Liver (tissue), 9 donors: Measurements from ENCODE around the gene HBE1. TPM values are rescaled to one million over a fixed set of nuclear protein-coding genes. Genes with fewer than 3 reads are reported as not detected.

Source experiments
- DNase-seq: peaks from one replicate; pipeline ENCODE4 v3.0.0-alpha.2; 2017; ENCODE audit warnings: low spot score
- H3K27ac ChIP-seq, 2 donors: one replicate each; pipeline ENCODE4 v1.7.0; 2013; ENCODE audit warnings: inconsistent platforms in 2 of 2, low read length in 2 of 2, control low read depth in 1 of 2, low read depth in 1 of 2, mild to moderate bottlenecking in 1 of 2
- H3K27me3 ChIP-seq, 4 donors: one replicate each; pipeline versions ENCODE4 v1.6.1 to v1.7.0; 2013; ENCODE audit warnings: low read length in 3 of 4, inconsistent platforms in 1 of 4, mild to moderate bottlenecking in 1 of 4, moderate library complexity in 1 of 4; ENCODE audit not compliant: control insufficient read depth in 4 of 4, insufficient read depth in 4 of 4
- H3K36me3 ChIP-seq, 4 donors: one replicate each; pipeline versions ENCODE4 v1.6.1 to v1.7.0; 2013; ENCODE audit warnings: low read length in 3 of 4, mild to moderate bottlenecking in 3 of 4, low read depth in 1 of 4, moderate library complexity in 1 of 4; ENCODE audit not compliant: control insufficient read depth in 4 of 4, insufficient read depth in 3 of 4
- H3K4me1 ChIP-seq, 4 donors: one replicate each; pipeline versions ENCODE4 v1.6.1 to v1.7.0; 2013; ENCODE audit warnings: low read length in 3 of 4, mild to moderate bottlenecking in 3 of 4, moderate library complexity in 1 of 4; ENCODE audit not compliant: control insufficient read depth in 4 of 4, insufficient read depth in 4 of 4
- H3K4me3 ChIP-seq, 3 donors: one replicate each; pipeline versions ENCODE4 v1.6.1 to v1.7.0; 2013; ENCODE audit warnings: low read length in 3 of 3, control low read depth in 1 of 3, low read depth in 1 of 3, mild to moderate bottlenecking in 1 of 3
- H3K9ac ChIP-seq, 2 donors: one replicate each; pipeline ENCODE4 v1.7.0; 2013; ENCODE audit warnings: low read length in 2 of 2, mild to moderate bottlenecking in 2 of 2, moderate library complexity in 2 of 2, control low read depth in 1 of 2, low read depth in 1 of 2
- H3K9me3 ChIP-seq, 4 donors: one replicate each; pipeline versions ENCODE4 v1.6.1 to v1.7.0; 2013; ENCODE audit warnings: low read length in 3 of 4; ENCODE audit not compliant: control insufficient read depth in 4 of 4
- ATF3 ChIP-seq: IDR thresholded peaks from 2 replicates; pipeline ENCODE4 v1.6.1; 2016; ENCODE audit warnings: antibody characterized with exemption
- CTCF ChIP-seq: fragments of 150-350 bp; IDR thresholded peaks from 2 replicates; pipeline ENCODE4 v1.5.1; 2017; ENCODE audit warnings: improper control_type of control experiment, low read depth, low read length; ENCODE audit not compliant: missing input control
- EGR1 ChIP-seq, 2 donors: IDR thresholded peaks; 2 replicates each; pipeline ENCODE4 v1.6.1; 2016 to 2018; ENCODE audit warnings: antibody characterized with exemption in 2 of 2, low read depth in 2 of 2
- FOXA1 ChIP-seq: IDR thresholded peaks from 2 replicates; pipeline ENCODE4 v1.6.1; 2016; ENCODE audit warnings: antibody characterized with exemption
- FOXA2 ChIP-seq: IDR thresholded peaks from 2 replicates; pipeline ENCODE4 v1.6.1; 2016; ENCODE audit warnings: antibody characterized with exemption
- GABPA ChIP-seq, 2 donors: IDR thresholded peaks in 1 of 2; conservative IDR thresholded peaks in 1 of 2; 2 replicates each; pipeline ENCODE4 v1.6.1; 2016; ENCODE audit warnings: antibody characterized with exemption in 2 of 2, mild to moderate bottlenecking in 1 of 2, moderate library complexity in 1 of 2
- HNF4A ChIP-seq, 2 donors: conservative IDR thresholded peaks; 2 replicates each; pipeline ENCODE4 v1.6.1; 2016; ENCODE audit warnings: antibody characterized with exemption in 2 of 2, mild to moderate bottlenecking in 2 of 2
- HNF4G ChIP-seq: IDR thresholded peaks from 2 replicates; pipeline ENCODE4 v1.6.1; 2016; ENCODE audit warnings: antibody characterized with exemption
- JUND ChIP-seq, 2 donors: IDR thresholded peaks; 2 replicates each; pipeline ENCODE4 v1.6.1; 2016; ENCODE audit warnings: antibody characterized with exemption in 2 of 2
- MAX ChIP-seq: IDR thresholded peaks from 2 replicates; pipeline ENCODE4 v1.6.1; 2016; ENCODE audit warnings: antibody characterized with exemption
- NR2F2 ChIP-seq: IDR thresholded peaks from 2 replicates; pipeline ENCODE4 v1.6.1; 2016; ENCODE audit warnings: antibody characterized with exemption
- RAD21 ChIP-seq, 2 donors: IDR thresholded peaks; 2 replicates each; pipeline ENCODE4 v1.6.1; 2016; ENCODE audit warnings: antibody characterized with exemption in 2 of 2, mild to moderate bottlenecking in 2 of 2
- REST ChIP-seq: IDR thresholded peaks from 2 replicates; pipeline ENCODE4 v1.6.1; 2016; ENCODE audit warnings: antibody characterized with exemption, mild to moderate bottlenecking
- RXRA ChIP-seq, 2 donors: IDR thresholded peaks; 2 replicates each; pipeline ENCODE4 v1.6.1; 2017 to 2018; ENCODE audit warnings: antibody characterized with exemption in 2 of 2, mild to moderate bottlenecking in 1 of 2
- SP1 ChIP-seq: IDR thresholded peaks from 2 replicates; pipeline ENCODE4 v1.6.1; 2018; ENCODE audit warnings: antibody characterized with exemption, mild to moderate bottlenecking
- TAF1 ChIP-seq: conservative IDR thresholded peaks from 2 replicates; pipeline ENCODE4 v1.6.1; 2016; ENCODE audit warnings: antibody characterized with exemption, mild to moderate bottlenecking
- YY1 ChIP-seq: IDR thresholded peaks from 2 replicates; pipeline ENCODE4 v1.6.1; 2016; ENCODE audit warnings: antibody characterized with exemption, mild to moderate bottlenecking
- ZBTB33 ChIP-seq: IDR thresholded peaks from 2 replicates; pipeline ENCODE4 v1.6.1; 2016; ENCODE audit warnings: antibody characterized with exemption
- WGBS: extraction: QIAGEN DNeasy Blood & Tissue Kit; methylation state at CpG from one replicate; pipeline ENCODE4 v1.1.7; 2013; 5-methylcytosine and 5-hydroxymethylcytosine counted together
- polyA plus RNA-seq, 2 donors: library from polyadenylated mRNA; stranded (reverse) in 1 of 2; unstranded in 1 of 2; fragments of 200-250 nt in 1 of 2; fragments of >200 nt in 1 of 2; fragmentation: Nextera tagmentation in 1 of 2; extraction: Ambion mirVana in 1 of 2; gene quantifications; one replicate each; pipeline versions ENCODE4 v1.2.1 to v1.2.3, GENCODE V29; 2013 to 2015
- total RNA-seq, 2 donors: library from RNA; depleted of rRNA; stranded (reverse); fragments of >200 nt; gene quantifications; one replicate each; pipeline ENCODE4 v1.2.3, GENCODE V29; 2014
- donor health status: healthy.
- donor health status: healthy.
- donor health status: healthy.
- donor health status: healthy.
- donor health status: healthy.

HBE1 gene
- total and polyA plus RNA-seq, 4 donors, result 82.7 TPM; not detected in 3

- H3K4me1 ChIP-seq, result no peaks in the 10 kb centered on the region
- WGBS, result 92% methylated on average over 1 of the region's 1 CpG
- H3K4me3 ChIP-seq, result no peak overlapping the region
- H3K27ac ChIP-seq, result no peak overlapping the region
- no peak for TF ChIP-seq RAD21 (IDR thresholded peaks at IDR 0.05)
- TF ChIP-seq RXRA (IDR thresholded peaks at IDR 0.05), result no peak
- no peak for TF ChIP-seq MAX
- no peak for TF ChIP-seq YY1
- no peak for TF ChIP-seq HNF4G
- H3K9me3 ChIP-seq, result no peaks in the 10 kb centered on the region
- no peak overlapping the region for H3K9ac ChIP-seq
- DNase-seq, result no peak
- no peaks in the 10 kb centered on the region for H3K36me3 ChIP-seq
- H3K27me3 ChIP-seq, result no peaks in the 10 kb centered on the region
These were observed 39.5 kb downstream of the HBE1 start for GRCh38 chr11:5230266-5230665.

GRCh38 chr11:5229796-5230195 is 39.9 kb downstream of the HBE1 start:
- TF ChIP-seq EGR1 (IDR thresholded peaks at IDR 0.05; ENCODE audit: low read depth in 2 of 2) (no peak), MAX (no peak), FOXA2 (no peak), ATF3 (no peak), YY1 (no peak)
- no peak overlapping the region for H3K27ac ChIP-seq

GRCh38 chr11:5229356-5229755 is 40.4 kb downstream of the HBE1 start:
- 88% methylated on average over 1 of the region's 1 CpG for WGBS
- H3K4me1 ChIP-seq, result no peaks in the 10 kb centered on the region
- H3K27me3 ChIP-seq, result no peaks in the 10 kb centered on the region
- H3K9ac ChIP-seq, result no peak overlapping the region
- TF ChIP-seq ZBTB33, result no peak
- TF ChIP-seq TAF1, result no peak
- no peak for TF ChIP-seq HNF4G
- no peak for TF ChIP-seq SP1
- no peak for TF ChIP-seq FOXA2
- no peak for TF ChIP-seq HNF4A (conservative IDR thresholded peaks at IDR 0.05)
- TF ChIP-seq GABPA (IDR thresholded peaks at IDR 0.05 in 1 of 2, conservative IDR thresholded peaks at IDR 0.05 in 1 of 2), result no peak
- no peak for TF ChIP-seq YY1
- no peak for TF ChIP-seq ATF3
- TF ChIP-seq EGR1 (IDR thresholded peaks at IDR 0.05; ENCODE audit: low read depth in 2 of 2), result no peak
- TF ChIP-seq NR2F2, result no peak
- TF ChIP-seq JUND (IDR thresholded peaks at IDR 0.05), result no peak
- TF ChIP-seq CTCF, result no peak
- no peak for TF ChIP-seq MAX
- TF ChIP-seq FOXA1, result no peak
- no peak for TF ChIP-seq REST
- no peak for TF ChIP-seq RXRA (IDR thresholded peaks at IDR 0.05)
- DNase-seq, result no peak
- no peaks in the 10 kb centered on the region for H3K9me3 ChIP-seq
- H3K36me3 ChIP-seq, result no peaks in the 10 kb centered on the region
- no peak overlapping the region for H3K4me3 ChIP-seq
- H3K27ac ChIP-seq, result no peak overlapping the region

More at GRCh38 chr11:5229796-5230195, 39.9 kb downstream of the HBE1 start:
- WGBS, result 78% methylated on average over 2 of the region's 2 CpGs
- H3K4me3 ChIP-seq, result no peak overlapping the region
- no peak overlapping the region for H3K9ac ChIP-seq
- H3K9me3 ChIP-seq, result no peaks in the 10 kb centered on the region
- no peak for DNase-seq
- no peaks in the 10 kb centered on the region for H3K36me3 ChIP-seq
- no peaks in the 10 kb centered on the region for H3K4me1 ChIP-seq
- H3K27me3 ChIP-seq, result no peaks in the 10 kb centered on the region
